ENCODE results near the gene TFRC. TPM values are rescaled to one million over a fixed set of nuclear protein-coding genes. Genes with fewer than 3 reads are reported as not detected.
A peak's percentile ranks its signal among the peaks of the same experiment; 100 is the strongest.

The TFRC gene
- total RNA-seq = 74.0 and 82.7 TPM in 2 replicates
- long read RNA-seq, full-length matches to known transcripts = 6 of 46 reads
- long read RNA-seq, partial matches to known transcripts = 23 of 46 reads
- long read RNA-seq, other reads (novel, unspliced or antisense) = 17 of 46 reads

DNA sequence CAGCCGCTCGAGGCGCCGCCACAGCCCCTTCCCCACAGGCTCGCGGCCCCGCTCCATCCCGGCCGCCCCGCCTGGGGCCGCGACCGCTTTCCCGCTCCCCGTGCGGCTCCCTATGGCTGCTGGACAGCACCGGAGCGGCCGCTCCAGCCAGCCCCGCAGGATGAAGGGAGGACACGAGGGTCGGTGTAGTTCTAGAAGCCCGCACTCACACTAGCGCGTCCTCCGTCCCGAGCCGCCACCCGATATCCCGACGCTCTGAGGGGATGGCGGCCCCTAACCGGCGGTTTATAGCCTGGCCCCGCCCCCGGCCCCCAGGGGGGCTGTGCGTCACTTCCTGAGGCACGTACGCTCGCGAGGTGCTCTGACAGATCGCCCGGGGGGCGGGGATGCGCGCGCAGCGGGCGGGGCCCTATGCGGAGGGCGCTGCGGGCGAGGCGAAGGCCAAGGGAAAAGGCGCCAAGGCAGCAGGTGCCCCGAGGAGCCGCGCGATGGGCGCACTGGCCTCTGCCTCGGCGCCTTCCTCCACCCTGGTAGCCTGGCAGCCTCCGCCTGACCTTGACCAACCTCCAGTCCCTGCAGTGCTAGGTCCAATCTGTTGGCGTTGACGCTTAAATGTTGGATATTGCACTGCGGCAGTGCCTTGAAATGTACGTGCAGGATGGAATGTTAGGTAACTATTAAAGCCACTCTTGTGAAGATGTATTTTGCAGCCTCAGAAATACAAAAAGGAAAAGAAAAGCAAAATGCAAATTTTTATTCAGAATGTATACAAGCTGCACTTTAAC is at the start of gene TFRC:
TSS of gene TFRC (minus strand) at position 257 of the 785 bp plus-strand sequence. CDS start 4,991 bp downstream, outside the sequence.
- Mint-ChIP-seq H3K4me1 (ENCODE audit: low read depth) (peaks cover 17% of the 10 kb centered on the region), H3K4me3 (ENCODE audit: low read depth) (peak within 1 kb of the TSS; percentile 90), H3K27ac (peak within 1 kb of the TSS; percentile 98), H3K36me3 (ENCODE audit: insufficient read depth) (no peaks in the 10 kb centered on the region), H3K9me3 (ENCODE audit: low read depth) (no peaks in the 10 kb centered on the region), H3K27me3 (peaks cover 6% of the 10 kb centered on the region)
- TF ChIP-seq, protein P1, sequence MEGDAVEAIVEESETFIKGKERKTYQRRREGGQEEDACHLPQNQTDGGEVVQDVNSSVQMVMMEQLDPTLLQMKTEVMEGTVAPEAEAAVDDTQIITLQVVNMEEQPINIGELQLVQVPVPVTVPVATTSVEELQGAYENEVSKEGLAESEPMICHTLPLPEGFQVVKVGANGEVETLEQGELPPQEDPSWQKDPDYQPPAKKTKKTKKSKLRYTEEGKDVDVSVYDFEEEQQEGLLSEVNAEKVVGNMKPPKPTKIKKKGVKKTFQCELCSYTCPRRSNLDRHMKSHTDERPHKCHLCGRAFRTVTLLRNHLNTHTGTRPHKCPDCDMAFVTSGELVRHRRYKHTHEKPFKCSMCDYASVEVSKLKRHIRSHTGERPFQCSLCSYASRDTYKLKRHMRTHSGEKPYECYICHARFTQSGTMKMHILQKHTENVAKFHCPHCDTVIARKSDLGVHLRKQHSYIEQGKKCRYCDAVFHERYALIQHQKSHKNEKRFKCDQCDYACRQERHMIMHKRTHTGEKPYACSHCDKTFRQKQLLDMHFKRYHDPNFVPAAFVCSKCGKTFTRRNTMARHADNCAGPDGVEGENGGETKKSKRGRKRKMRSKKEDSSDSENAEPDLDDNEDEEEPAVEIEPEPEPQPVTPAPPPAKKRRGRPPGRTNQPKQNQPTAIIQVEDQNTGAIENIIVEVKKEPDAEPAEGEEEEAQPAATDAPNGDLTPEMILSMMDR (IDR thresholded peaks at IDR 0.05; ENCODE audit: unreplicated experiment) = no peak
- DNase-seq (ENCODE audit: low spot score, unreplicated experiment) = peak; percentile 86

DNA sequence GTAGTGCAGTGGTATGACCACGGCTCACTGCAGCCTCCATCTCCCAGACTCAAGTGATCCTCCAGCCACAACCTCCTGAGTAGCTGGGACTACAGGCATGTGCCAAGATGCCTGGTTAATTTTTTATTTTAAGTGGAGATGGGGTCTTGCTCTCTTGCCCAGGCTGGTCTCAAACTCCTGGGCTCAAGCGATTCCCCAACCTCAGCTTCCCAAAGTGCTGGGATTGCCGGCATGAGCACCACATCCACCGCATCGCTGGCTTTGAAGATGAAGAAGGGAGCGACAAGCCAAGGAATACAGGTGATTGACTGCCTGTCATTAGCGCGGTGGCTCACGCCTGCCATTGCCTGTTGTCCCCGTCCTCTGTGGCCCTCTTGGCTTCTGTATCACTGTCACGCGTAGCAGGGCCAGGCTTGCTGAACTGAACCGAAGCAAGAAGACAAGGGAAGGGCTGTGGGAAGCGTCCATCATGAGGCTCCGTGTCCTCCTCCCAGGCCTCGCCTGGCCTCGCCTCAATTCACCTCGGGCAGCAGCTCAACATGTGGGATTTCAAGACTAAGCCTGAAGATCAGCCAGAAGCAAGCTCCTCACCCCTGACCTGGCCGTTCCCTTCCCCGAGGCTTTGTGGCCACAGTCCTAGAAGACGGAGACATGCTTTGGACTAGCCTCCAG is 46.4 kb upstream of the TFRC start:
- Mint-ChIP-seq H3K4me1 (ENCODE audit: low read depth) (peaks cover 7% of the 10 kb centered on the region), H3K27ac (no peak overlapping the region), H3K36me3 (ENCODE audit: insufficient read depth) (no peaks in the 10 kb centered on the region), H3K27me3 (peaks cover 7% of the 10 kb centered on the region), H3K9me3 (ENCODE audit: low read depth) (no peaks in the 10 kb centered on the region), H3K4me3 (ENCODE audit: low read depth) (no peak overlapping the region)
- TF ChIP-seq, protein P1 (IDR thresholded peaks at IDR 0.05; ENCODE audit: unreplicated experiment) = no peak
- no peak for DNase-seq (ENCODE audit: low spot score, unreplicated experiment)

DNA sequence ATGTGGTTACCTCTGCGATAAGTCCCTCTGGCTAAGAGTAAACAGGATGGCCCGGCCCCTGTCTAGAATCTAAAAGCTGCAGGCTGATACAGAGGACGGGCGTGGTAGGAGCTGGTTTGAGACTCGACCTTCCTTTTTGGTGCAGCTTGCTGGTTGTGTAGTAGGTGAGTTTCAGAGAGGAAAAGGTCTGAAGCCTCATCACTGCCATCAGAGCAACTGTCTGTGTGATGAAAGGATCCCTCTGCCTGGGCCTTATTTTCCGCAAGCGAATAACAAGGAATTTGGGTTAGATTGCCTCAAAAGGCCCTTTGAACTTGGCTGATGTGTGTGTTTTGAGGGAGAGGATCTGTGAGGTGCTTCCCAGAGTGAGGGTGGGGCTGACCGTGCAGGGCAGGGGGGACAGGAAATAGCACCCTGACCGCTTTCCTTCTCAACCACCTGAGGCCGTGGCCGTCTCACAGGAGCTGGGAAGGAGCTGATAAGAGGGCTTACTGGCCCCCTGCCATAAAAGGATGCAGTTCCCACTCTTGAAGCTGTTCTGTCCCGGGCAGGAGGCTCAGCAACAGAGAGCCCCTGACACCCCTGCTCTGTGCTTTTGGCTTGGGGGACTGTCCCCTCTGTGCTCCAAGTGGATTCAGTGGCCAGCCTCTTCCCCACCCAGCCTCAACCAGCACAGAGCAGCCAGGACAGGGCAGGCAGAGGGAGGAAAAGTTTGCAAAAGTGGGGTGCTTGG is 45.6 kb upstream of the TFRC start:
- DNase-seq (ENCODE audit: low spot score, unreplicated experiment) = no peak
- peak overlapping the region; percentile 41 for H3K27ac Mint-ChIP-seq
- peaks cover 9% of the 10 kb centered on the region for H3K4me1 Mint-ChIP-seq (ENCODE audit: low read depth)
- TF ChIP-seq, protein P1 (IDR thresholded peaks at IDR 0.05; ENCODE audit: unreplicated experiment) = no peak
- no peak overlapping the region for H3K4me3 Mint-ChIP-seq (ENCODE audit: low read depth)
- H3K36me3 Mint-ChIP-seq (ENCODE audit: insufficient read depth) = no peaks in the 10 kb centered on the region
- H3K27me3 Mint-ChIP-seq = peaks cover 11% of the 10 kb centered on the region
- H3K9me3 Mint-ChIP-seq (ENCODE audit: low read depth) = no peaks in the 10 kb centered on the region

DNA sequence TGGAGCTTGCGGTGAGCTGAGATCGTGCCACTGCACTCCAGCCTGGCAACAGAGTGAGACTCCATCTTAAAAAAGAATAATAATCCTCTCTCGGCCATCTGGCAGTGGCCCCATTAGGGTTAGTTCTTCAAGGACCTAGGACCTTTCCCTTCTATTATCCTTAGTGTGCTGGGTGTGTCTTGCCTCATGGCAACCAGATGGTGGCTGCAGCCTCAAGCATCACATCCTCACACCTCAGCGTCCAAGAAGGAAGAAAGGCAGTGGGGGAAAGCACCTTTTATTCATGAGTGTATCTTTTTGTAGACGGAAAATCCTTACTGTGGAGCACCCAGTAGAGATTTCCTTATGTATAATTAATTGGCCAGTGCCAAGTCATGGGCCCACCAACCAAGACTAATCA is 42.7 kb upstream of the TFRC start:
- Mint-ChIP-seq H3K27me3 (peaks cover 7% of the 10 kb centered on the region), H3K4me3 (ENCODE audit: low read depth) (no peak overlapping the region), H3K9me3 (ENCODE audit: low read depth) (no peaks in the 10 kb centered on the region), H3K36me3 (ENCODE audit: insufficient read depth) (no peaks in the 10 kb centered on the region), H3K4me1 (ENCODE audit: low read depth) (peaks cover 9% of the 10 kb centered on the region), H3K27ac (no peak overlapping the region)
- DNase-seq (ENCODE audit: low spot score, unreplicated experiment) = no peak
- TF ChIP-seq, protein P1 (IDR thresholded peaks at IDR 0.05; ENCODE audit: unreplicated experiment) = no peak

DNA sequence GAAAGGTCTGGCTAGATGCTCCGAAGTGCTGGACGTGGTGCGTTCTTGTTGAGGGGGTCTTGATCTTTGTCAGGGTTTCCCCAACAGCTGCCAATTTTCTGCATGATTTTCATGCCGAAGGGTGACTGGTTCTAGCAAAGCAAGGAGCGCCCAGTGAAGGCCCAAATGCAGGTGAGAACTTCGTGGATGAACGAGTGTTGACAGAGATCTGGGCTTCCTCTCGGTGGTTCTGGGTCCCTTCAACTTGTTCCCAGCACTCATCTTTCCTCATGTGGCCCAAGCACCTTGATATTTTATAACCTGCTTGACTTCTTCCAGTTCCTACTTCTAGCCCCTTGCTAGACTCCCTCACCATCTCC is 40.8 kb upstream of the TFRC start:
- DNase-seq (ENCODE audit: low spot score, unreplicated experiment) = no peak
- H3K9me3 Mint-ChIP-seq (ENCODE audit: low read depth) = no peaks in the 10 kb centered on the region
- peaks cover 7% of the 10 kb centered on the region for H3K27me3 Mint-ChIP-seq
- no peaks in the 10 kb centered on the region for H3K36me3 Mint-ChIP-seq (ENCODE audit: insufficient read depth)
- no peak overlapping the region for H3K4me3 Mint-ChIP-seq (ENCODE audit: low read depth)
- peaks cover 9% of the 10 kb centered on the region for H3K4me1 Mint-ChIP-seq (ENCODE audit: low read depth)
- TF ChIP-seq, protein P1 (IDR thresholded peaks at IDR 0.05; ENCODE audit: unreplicated experiment) = no peak
- no peak overlapping the region for H3K27ac Mint-ChIP-seq

Measured in progenitor cell of endocrine pancreas (in vitro differentiated cells).